Activated CD8-positive, alpha-beta T cell treated with anti-CD3 and anti-CD28 coated beads for 36 hours (primary cell): Measurements from ENCODE around the gene KRT77. TPM values are rescaled to one million over a fixed set of nuclear protein-coding genes. Genes with fewer than 3 reads are reported as not detected.

Source experiments
- ATAC-seq: fragments of 200-7000 bp; cut with Tn5 transposase; one replicate; pipeline ENCODE4 v1.10.0; 2021; ENCODE audit warnings: mild to moderate bottlenecking, moderate library complexity
- CTCF ChIA-PET: fragments of 350-600 bp; sonication (Branson Sonifier 250); formaldehyde crosslinking; loops from one replicate; lab custom pipeline; 2021; ENCODE audit warnings: antibody characterized with exemption; lab: Charles Lee
- POLR2A ChIA-PET: fragments of 350-600 bp; sonication (Branson Sonifier 250); formaldehyde crosslinking; loops from one replicate; lab custom pipeline; 2021; ENCODE audit warnings: antibody characterized with exemption; lab: Charles Lee
- DNase-seq: peaks from one replicate; pipeline ENCODE4 v3.0.0-alpha.2; 2020
- H3K27ac Mint-ChIP-seq: one replicate; pipeline ENCODE4 v1.8.0; 2021; ENCODE audit warnings: mild to moderate bottlenecking, mixed read lengths
- H3K27me3 Mint-ChIP-seq: one replicate; pipeline ENCODE4 v1.8.0; 2021; ENCODE audit warnings: mixed read lengths
- H3K36me3 Mint-ChIP-seq: one replicate; pipeline ENCODE4 v1.8.0; 2021; ENCODE audit warnings: low read depth, mixed read lengths
- H3K4me1 Mint-ChIP-seq: one replicate; pipeline ENCODE4 v1.8.0; 2021; ENCODE audit warnings: low read depth, mixed read lengths
- H3K4me3 Mint-ChIP-seq: one replicate; pipeline ENCODE4 v1.8.0; 2021; ENCODE audit warnings: mild to moderate bottlenecking, moderate library complexity, mixed read lengths
- H3K9me3 Mint-ChIP-seq: one replicate; pipeline ENCODE4 v1.8.0; 2021; ENCODE audit warnings: mixed read lengths
- CTCF ChIP-seq: fragments of 200-600 bp; IDR thresholded peaks from one replicate; pipeline ENCODE4 v1.8.0; 2022; ENCODE audit warnings: antibody characterized with exemption, mild to moderate bottlenecking
- intact Hi-C: fragments of 100-400 bp; cut with micrococcal nuclease; formaldehyde crosslinking; loops from one replicate; pipeline ENCODE4 v1.10.0; 2022
- total RNA-seq, 2 experiments: library from RNA; stranded (reverse); gene quantifications; one replicate each; pipeline ENCODE4 v1.2.3, GENCODE V29; 2021

Gene KRT77
- total RNA-seq, 2 experiments from 2014 or later: not detected

- ChIA-PET CTCF (interaction anchor here (1.0 to 2.4 kb wide), 5 partner anchors 10 to 290 kb away, joined by 3 to 6 read pairs (median 6); partner anchors contain the start of gene KRT1), POLR2A (interaction anchor here (0.5 to 1.4 kb wide), 3 partner anchors 10 to 185 kb away, joined by 3 read pairs; partner anchors contain the start of gene KRT1)
- peak overlapping the region; percentile 22 for H3K27ac Mint-ChIP-seq
- no peaks in the 10 kb centered on the region for H3K27me3 Mint-ChIP-seq
- H3K36me3 Mint-ChIP-seq: no peaks in the 10 kb centered on the region
- ATAC-seq (no peak), DNase-seq (no peak)
- H3K4me1 Mint-ChIP-seq: peaks cover 18% of the 10 kb centered on the region
- no peak for TF ChIP-seq CTCF
- H3K4me3 Mint-ChIP-seq: peak overlapping the region; percentile 67
- no peaks in the 10 kb centered on the region for H3K9me3 Mint-ChIP-seq
- intact Hi-C loops: no loop called here
Measured at GRCh38 chr12:52690351-52691075, 12.8 kb downstream of the KRT77 start.

GRCh38 chr12:52689936-52690335 lies 13.4 kb downstream of the KRT77 start:
- H3K4me3 Mint-ChIP-seq: no peak overlapping the region
- no peaks in the 10 kb centered on the region for H3K36me3 Mint-ChIP-seq
- no peak for DNase-seq
- intact Hi-C loops: no loop called here
- no peak for TF ChIP-seq CTCF
- H3K27me3 Mint-ChIP-seq: no peaks in the 10 kb centered on the region
- ChIA-PET POLR2A (interaction anchor here (1.4 kb wide), 1 partner anchor 13 kb away, joined by 3 read pairs; no protein-coding TSS in a partner anchor), CTCF (interaction anchor here (1.0 to 2.4 kb wide), 5 partner anchors 9 to 290 kb away, joined by 3 to 6 read pairs (median 6); partner anchors contain the start of gene KRT1)
- H3K4me1 Mint-ChIP-seq: peaks cover 18% of the 10 kb centered on the region
- H3K27ac Mint-ChIP-seq: no peak overlapping the region
- no peaks in the 10 kb centered on the region for H3K9me3 Mint-ChIP-seq
- no peak for ATAC-seq

- Mint-ChIP-seq H3K4me1 (peaks cover 18% of the 10 kb centered on the region), H3K27me3 (no peaks in the 10 kb centered on the region), H3K36me3 (no peaks in the 10 kb centered on the region), H3K27ac (no peak overlapping the region), H3K4me3 (no peak overlapping the region), H3K9me3 (no peaks in the 10 kb centered on the region)
- intact Hi-C loops: no loop called here
- ATAC-seq (no peak), DNase-seq (no peak)
- ChIA-PET POLR2A (no interaction called here), CTCF (interaction anchor here (1.4 to 2.4 kb wide), 3 partner anchors 8 to 190 kb away, joined by 6 read pairs; partner anchors contain the start of gene KRT1)
- no peak for TF ChIP-seq CTCF
Measured at GRCh38 chr12:52689239-52689638, 14.1 kb downstream of the KRT77 start.

- Mint-ChIP-seq H3K9me3 (no peaks in the 10 kb centered on the region), H3K4me1 (peaks cover 22% of the 10 kb centered on the region), H3K27ac (no peak overlapping the region), H3K4me3 (no peak overlapping the region), H3K36me3 (no peaks in the 10 kb centered on the region), H3K27me3 (no peaks in the 10 kb centered on the region)
- DNase-seq: no peak
- no peak for TF ChIP-seq CTCF
- intact Hi-C loops: no loop called here
- no peak for ATAC-seq
- POLR2A ChIA-PET: no interaction called here
- CTCF ChIA-PET: interaction anchor here (1.1 kb wide), 1 partner anchor 191 kb away, joined by 3 read pairs; no protein-coding TSS in a partner anchor
Measured at GRCh38 chr12:52688481-52688880, 14.8 kb downstream of the KRT77 start.
